GM19043 (cell line): ENCODE measurements around the gene MAPK11.

ENCODE experiments used
- ATAC-seq: cut with Tn5 transposase; IDR thresholded peaks from one replicate; pipeline ENCODE4 v1.9.1; 2021; ENCODE audit warnings: low read depth; ENCODE audit not compliant: unreplicated experiment

MAPK11 gene

DNA sequence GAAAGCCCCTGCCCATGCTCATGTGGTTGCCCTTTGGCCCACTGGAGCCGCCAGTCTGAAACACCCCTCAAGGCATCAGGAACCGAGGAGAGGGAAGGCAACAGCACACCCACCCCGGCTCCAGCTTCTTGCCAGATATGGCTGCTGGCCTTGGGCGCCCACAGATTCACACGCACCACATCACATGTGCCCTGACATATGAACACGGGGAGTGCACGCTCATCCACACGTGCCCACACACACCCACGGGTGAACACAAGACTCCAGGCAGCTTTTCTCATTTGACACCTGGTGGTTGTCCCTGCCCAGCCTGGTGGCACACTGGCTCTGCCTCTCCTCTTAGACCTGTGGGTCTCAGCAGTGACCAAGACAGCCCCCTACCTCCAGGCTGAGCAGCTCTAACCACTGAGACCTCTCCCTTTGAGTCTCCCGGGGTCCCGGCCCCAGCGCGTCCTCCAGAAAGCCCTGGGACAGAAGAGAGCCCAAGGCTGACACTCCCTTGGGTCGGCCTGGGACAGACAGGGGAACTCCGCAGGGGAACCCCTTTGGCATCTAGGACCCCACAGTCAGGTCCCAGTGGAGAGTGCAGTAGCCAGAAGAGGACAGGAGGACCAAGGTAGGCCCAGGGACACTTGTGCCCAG, 6.0 kb downstream of the MAPK11 start:
- ATAC-seq = no peak

DNA sequence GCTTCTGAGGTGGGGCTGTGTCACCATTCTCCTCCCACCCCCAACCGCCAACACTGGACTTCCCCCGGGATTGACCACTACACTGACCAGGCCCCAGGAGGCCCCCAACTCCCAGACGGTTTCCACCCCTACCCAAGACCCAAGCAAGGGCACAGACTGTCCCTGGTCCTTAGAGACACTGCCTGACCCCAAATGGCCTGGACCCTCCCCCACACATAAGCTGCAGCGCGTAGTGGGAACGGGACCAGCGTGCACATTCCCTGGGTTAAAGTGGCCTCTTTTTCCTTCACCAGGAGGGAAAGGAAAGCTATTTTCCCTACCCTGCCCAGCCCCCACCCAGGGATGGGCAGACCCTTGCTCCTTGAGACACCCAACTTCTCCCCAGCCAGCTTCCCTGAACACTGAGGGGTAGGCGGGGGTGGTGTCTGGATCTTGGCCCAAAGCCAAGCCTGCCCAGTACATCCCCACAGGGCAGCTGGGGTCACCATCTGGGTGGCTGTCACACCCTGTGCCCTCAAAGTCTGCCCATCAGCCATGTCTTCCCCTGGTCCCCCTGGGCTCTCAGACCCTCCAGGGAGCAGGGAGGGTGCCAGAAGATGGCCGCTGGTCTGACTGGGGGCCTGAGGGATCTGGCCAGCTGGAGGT, 7.1 kb downstream of the MAPK11 start:
- ATAC-seq = no peak

DNA sequence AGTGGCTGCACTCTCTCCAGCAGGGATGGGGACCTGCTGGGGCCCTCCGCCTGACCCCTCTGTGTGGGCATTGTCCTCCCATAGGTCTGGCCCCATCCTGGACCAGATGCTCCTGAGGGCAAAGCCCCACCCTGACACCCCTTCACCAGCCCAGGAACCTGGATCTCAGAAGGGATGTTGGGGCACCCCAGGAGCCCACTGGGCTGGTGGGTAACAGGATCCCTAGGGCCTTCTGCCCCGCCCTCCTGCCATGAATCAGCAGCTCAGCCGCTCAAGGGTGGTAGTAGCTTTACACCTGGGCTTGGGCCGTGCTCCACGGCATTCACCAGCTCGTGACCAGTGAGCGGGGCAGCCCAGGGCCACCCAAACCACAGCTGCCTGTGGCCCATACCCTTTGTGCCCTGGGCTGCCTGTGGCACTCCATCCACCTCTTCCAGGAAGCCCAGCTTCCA, 7.7 kb downstream of the MAPK11 start:
- ATAC-seq = no peak

DNA sequence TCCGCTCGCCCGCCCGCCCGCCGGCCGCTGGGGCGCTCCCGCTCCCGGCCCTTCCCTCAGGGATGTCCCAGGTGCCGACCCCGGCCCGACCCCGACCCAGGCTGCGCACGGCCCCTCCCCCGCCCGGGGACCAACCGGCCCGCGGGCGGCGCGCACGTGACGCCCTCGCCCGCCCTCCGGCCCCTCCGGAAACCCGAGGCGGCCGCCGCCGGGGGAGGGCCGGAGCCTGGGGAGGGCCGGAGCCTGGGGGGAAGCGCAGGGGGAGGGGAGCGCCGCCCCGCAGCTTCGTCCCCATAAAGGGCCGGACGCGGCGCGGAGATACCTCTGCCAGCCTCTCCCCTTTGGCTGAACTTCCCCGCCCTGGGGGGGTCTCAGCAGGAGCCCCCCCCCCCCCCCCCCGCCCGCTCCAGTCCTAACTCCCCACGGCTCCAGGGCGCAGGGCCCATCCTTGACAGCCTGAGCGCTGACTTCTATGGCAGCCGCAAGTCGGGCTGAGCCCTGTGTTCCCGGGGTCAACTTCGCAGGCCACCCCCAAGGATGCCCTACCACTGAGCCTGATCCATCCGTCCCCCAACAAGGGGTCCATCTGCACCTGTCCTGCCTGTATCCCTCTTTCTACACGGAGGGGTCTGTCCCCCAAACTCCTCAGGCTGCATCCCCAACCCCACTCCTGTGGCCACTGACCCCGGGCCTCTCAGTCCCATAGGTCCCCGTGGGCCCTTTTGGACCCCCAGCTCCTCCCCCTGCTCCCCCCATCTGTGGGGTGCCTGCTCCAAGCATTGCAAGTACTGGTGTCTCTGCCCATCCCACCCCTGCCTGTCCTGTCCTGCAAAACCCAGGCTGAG, 8.3 kb downstream of the MAPK11 start, which contains the start of gene MAPK12:
TSS of gene MAPK12 (minus strand) at position 69 of the 845 bp plus-strand sequence. CDS start 174 bp downstream, outside the sequence.
- ATAC-seq = no peak

DNA sequence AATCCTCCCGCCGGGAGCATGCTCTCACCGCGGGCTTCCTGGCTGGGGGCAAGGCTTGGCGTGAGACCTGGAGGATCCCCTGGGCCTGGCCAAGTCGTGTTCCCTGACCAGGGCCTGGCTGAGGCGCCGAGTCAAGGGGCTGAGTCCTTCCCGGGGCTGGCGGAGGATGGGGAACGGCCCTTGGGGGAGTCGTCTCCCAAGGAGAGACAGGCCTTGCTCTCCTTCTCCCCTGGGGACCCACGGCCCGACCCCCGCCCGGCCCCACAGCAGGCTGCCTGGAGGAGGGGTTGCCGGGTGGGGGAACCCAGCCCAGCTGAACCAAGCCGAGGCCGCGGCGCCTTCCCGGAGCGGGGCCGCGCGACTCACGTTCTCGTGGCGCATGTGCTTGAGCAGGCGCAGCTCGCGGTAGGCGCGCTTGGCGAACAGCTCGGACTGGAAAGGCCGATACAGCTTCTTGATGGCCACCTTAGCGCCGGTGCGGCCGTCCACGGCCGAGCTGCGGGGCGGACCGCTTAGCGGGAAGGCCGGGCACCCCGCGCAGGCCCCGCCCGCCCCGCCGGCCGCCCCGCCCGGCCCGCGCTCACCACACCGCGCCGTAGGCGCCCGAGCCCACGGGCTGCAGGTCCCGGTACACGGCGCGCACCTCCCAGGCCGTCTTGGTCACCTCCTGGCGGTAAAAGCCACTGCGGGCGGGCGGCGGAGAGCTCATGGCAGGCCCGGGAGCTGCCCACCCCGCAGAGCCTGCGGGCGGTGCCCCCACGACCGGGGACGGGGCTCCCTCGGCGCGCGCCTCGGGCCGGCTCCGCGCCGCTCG, 9.2 kb downstream of the MAPK11 start:
- no peak for ATAC-seq

DNA sequence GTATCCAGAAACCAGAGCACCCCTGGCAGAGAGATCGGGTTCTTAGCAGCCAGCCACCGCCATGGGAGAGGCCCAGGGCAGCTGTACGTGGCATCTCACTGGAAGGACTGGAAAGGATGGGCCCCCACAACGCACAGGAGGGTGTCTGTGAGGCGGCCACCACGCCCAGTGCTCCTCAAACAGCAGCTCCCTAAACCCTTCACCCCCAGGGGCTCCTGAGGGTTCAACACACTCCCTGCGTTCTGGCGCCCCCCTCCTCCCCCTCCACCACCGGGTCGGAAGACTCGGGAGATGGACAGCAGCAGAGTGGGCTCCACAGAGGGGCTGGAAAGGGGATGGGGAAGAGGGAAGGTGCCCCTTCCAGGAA, 9.8 kb downstream of the MAPK11 start:
- ATAC-seq = no peak

DNA sequence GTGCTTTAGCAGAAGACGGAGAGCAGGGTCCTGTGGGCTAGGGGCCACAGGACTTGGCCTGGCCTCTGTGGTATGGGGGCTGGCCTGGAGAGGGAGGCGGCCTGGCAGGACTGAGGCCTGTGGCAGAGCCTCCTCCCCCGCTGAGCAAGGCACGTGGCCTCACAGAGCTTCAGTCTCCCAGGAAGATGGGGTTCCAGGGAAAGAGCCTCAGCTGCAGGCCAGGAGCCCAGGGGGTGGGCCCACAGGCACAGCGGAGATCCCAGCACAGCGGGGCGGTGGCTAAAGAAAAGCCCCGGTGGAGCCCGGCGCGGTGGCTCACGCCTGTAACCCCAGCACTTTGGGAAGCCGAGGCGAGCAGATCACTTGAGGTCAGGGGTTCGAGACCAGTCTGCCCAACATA, 10.9 kb downstream of the MAPK11 start:
- no peak for ATAC-seq

DNA sequence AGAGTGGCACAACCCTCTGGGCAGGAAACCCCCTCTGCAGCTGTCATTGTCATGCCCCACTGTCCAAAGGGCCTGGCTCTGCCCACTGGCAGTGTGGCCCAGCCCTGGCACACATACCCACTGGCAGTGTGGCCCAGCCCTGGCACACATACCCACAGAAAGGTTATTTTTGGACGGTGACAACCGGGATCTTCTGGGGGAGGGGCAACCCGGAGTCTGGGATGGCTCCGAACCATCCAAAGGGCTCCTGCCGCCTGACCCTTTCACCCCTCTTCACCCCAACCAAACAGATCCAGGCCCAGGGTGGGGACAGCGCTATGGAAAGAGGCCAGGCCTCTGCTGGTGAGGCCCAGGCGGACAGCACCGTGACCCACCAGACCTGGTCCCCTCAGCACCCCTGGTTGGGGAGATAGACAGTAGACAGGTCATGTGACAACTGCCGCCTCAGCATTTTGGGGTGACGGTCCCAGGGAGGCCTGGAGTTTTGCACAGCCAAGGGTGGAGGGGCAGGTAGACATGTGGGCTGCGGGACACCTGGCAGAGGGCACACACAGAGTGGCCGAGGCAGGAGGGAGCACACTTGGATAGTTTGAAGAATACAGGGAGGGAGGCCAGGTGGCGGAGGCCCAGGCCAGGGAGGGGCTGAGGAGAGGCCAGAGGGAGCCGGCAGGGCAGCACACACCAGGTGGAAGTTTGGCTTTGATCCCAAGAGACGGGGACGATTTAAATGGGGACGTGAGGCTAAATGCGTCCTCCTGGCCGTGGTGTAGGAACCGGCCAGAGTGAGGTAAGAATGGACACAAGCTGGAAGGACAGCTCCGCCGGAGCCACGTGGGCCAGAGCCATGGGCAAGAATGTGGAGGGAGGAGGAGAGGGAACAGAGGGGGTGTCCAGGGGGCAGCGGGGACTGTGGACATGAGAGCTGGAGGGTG, 11.6 kb downstream of the MAPK11 start:
- ATAC-seq = no peak

DNA sequence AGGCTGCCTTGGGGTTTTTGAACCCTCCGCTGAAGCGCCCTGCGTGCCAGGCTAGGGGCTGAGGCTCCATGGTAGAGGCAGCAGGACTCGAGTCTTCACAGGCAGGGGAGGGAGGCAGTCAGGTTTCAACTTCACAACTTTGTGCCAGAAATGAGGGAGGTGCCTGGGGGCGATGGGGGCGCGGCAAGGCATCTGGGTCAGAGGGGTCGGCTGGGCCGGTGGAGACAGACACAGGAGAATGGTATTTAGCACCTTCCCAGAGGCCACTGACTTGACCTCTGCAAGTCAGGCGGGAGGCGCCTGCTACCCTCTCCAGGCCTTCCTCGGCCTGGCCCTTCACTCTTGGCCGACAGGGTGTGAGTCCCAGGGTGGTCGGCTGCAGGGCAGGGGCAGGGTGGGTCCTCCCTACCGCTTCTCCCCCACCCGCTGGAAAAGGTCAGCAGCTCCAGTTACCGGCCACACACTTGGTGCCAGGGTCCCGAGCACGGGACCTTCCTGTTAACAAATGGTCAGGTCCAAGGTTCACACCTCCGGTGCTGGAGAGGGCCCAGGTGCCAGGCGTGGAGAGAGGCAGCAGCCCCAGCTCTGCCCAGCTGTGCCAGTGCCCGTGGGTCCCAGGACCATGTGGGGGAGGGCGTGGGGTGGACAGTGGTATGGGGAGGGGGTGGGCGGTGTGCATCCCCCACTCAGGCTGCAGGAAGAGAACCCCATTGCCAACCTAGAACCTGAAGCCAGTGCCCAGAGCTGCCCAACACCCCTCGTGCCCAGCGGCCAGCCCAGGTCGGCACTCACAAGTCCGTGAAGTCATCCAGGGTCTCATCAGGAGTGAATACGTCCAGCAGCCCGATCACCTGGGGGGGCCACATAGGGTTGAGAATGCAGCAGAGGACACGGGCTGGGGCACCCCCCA, 12.5 kb downstream of the MAPK11 start:
- ATAC-seq = no peak

DNA sequence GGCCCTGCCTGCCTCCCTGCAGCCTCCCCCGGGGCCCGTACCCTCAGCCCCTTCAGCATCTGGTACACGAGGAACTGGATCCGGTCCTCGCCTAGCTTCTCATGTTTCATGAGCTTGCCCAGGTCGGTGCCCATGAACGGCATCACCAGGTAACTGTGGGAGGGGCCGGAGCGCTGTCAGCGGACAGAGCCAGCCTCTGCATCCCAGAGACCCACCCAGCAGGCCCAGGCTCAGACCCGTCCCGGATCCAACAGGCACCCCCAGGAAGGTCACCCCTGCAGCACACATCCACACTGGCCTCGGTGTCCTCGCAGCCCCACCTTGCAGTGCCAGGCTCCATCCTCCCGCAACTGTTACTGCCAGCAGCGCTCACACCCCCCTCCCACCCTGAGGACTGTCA, 13.1 kb downstream of the MAPK11 start:
- ATAC-seq = no peak

DNA sequence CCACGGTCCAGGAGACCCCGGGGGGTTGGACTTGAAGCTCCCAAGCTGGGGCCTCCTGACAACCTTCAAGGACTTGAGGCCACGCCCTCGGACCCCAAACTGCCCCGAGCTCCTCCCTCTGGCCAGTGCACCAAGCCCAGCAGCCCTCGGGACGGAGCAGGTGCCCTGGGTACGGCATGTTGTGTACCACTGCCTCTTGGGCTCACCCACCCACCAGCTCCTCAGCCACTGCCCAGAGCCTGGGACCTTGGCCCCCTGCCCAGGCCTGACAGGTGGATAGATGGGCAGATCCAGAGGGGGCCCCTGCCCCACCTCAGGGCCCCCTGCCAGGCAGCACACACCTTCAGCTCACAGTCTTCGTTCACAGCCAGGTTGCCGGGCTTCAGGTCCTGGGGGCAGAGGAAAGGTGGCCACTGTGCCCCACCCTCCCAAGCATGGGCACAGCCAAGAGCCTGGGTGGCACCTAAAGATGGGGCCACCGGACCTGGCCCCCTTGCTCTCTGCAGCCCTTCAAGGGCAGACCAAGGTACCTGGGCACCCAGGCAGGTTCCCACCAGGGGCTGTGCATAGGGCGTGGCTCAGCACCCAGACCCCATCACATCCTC, 13.8 kb downstream of the MAPK11 start:
- ATAC-seq = no peak

DNA sequence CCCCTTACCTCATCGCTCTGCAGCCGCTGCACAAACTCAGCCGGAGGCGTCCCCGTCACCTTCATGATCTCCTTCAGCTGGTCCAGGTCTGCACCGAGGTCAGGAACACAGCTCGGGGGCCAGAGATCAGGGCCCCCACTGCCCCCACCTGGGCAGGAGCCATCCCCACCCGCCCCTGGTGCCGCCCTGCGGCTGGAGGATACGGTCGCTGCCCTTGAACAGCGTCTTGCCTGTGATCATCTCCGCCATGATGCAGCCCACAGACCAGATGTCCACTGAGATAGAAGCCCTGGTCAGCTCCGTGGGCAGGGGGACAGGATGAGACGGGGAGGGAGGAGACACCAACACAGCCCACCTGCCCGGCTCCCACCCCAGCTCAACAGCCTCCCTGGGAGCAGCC, 14.6 kb downstream of the MAPK11 start:
- ATAC-seq = no peak

DNA sequence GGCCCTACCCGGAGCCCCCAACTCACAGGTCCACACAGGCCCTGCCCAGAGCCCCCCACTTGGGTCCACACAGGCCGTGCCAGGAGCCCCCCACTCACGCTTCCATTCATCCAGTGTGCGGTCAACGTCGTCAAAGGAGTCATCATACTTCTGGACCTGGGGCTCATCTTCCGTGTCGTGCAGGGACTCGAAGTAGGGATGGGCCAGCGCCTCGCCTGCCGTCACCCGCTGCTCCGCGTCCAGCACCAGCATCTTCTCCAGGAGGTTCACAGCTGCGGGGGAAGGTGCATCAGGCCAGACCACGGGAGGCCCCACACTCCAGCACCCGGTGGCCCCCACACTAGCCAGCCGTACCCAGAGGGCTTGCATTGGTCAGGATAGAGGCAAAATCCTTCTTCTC, 15.1 kb downstream of the MAPK11 start:
- ATAC-seq = no peak

DNA sequence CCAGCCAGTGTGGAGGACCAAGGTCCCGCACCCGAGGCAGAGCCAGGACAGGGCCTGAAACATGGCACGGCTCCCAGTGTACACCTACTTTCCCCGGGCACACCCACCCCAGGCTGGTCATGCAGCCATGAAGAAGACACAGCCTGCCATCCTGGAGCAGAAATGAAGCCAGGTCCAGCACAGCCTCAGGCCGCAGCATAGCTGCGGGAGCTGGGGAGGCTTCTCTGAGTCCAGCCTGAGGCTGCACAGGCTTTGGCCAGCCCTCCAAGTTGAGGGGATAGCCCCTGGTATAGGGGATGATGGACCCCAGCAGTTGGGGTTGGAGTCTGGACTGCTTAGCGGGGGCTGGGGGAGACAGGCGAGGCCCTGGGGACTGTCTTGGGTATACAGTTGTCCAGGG, 16.2 kb downstream of the MAPK11 start:
- no peak for ATAC-seq

DNA sequence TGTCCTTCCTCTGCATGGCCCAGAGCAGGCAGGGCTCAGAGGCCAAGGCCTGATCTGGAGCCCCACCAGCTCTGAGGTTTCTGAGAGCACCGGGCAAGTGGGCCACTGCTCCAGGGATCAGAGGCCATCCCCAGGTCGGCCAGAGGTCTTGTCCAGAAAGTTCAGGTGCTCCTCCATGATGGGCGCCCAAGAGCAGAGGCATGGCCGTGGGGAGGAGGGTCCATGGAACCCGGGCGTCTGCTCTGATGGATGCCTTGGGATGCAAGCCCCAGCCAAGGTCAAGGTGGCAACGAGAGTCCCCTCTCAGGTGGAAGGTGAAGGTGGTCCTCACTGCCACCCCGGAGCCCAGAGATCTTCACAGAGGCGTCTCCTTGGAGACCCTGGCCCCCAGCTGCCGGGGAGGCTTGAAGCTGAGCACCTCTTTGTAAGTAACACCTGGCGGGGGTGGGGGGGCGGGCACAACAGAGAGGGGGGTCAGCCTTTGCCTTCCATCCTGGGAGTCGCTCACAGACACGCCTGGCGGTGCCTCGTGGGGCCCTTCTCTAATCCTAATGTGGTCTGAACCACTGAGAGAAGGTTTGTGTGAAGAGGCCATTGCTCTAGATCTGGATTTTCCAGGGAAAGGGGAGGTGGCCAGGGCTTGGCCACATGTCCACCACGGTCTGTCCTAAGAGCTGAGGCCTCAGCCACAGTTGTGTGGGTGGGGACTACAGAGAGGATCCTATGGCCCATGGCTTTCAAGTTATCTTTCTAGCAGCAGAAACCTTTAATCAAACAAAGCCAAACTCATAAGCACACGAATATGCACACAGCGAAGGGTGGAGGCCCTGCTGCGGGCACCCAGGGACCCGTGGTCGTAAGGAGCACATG, 16.9 kb downstream of the MAPK11 start:
- ATAC-seq = no peak

DNA sequence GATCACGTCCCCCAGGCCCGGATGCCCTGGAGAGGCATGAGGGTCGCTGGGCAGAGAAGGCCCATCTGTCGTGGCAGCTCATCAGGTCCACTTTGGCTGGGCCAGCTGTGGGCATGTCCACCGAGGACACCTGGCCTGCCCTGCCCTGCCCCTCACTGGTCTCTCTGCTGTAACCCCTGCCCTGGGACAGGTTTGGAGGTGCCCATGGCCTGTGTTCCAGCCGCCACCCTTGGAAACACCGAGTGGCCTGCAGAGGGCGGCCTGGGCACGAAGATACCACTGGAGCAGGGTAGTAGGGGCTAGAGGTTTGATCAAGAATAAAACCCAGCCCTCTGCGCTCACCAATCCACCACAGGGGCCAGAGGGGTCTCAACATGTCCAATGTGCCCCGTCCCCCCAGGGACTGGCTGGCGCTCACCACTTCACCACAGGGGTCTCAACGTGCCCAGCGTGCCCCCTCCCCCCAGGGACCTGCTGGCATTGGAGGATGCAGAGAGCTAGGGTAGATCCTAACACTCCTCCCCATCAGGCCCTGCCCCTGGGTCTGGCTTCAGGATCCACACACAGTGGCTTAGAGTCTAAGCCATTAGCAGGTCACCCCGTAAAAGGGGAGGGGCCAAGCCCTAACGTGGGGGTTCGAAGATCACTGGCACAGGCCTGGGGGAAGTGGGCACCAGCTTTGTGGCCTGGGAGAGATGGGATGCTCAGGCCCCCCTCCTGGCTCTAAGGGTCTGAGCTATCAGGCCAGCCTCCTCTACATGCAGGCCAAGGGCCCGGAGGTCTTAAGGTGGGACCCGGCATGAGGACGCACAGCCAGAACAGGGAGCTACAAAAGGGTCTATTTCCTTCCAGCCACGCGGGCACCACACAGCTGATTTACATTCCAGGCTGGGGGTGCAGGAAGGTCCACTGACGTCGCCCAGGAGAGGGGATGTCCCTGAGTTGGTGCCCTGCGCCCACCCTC, 17.8 kb downstream of the MAPK11 start:
- ATAC-seq = no peak
